ENCODE measurements around the gene SLC44A4.
"Not testable (repeated sequence)": the region's sequence is repeated elsewhere in the genome, so short reads cannot be mapped to it uniquely, and the experiment has no call there.

Gene SLC44A4

GRCh38 chr6:31826793-31827285 is 52.0 kb downstream of the SLC44A4 start:
- Histone ChIP-seq H3K4me3 (ENCODE audit: low read length) (peak overlapping the region; percentile 64), H3K36me3 (ENCODE audit: control insufficient read depth, insufficient read depth, low read length) (no peaks in the 10 kb centered on the region), H3K9me3 (ENCODE audit: control insufficient read depth, low read length) (no peaks in the 10 kb centered on the region), H3K27me3 (ENCODE audit: control insufficient read depth, insufficient read depth, low read length) (no peaks in the 10 kb centered on the region), H3K9ac (ENCODE audit: low read length) (peak overlapping the region; percentile 94), H3K4me1 (ENCODE audit: control insufficient read depth, insufficient read depth, low read length) (peaks cover 47% of the 10 kb centered on the region)

GRCh38 chr6:31825553-31825952 is 53.2 kb downstream of the SLC44A4 start:
- peaks cover 48% of the 10 kb centered on the region for H3K4me1 ChIP-seq (ENCODE audit: control insufficient read depth, insufficient read depth, low read length)
- H3K9me3 ChIP-seq (ENCODE audit: control insufficient read depth, low read length) = no peaks in the 10 kb centered on the region
- no peaks in the 10 kb centered on the region for H3K36me3 ChIP-seq (ENCODE audit: control insufficient read depth, insufficient read depth, low read length)
- peak overlapping the region; percentile 11 for H3K9ac ChIP-seq (ENCODE audit: low read length)
- H3K4me3 ChIP-seq (ENCODE audit: low read length) = no peak overlapping the region
- no peaks in the 10 kb centered on the region for H3K27me3 ChIP-seq (ENCODE audit: control insufficient read depth, insufficient read depth, low read length)

GRCh38 chr6:31823592-31824196 is 55.1 kb downstream of the SLC44A4 start:
- peaks cover 56% of the 10 kb centered on the region for H3K4me1 ChIP-seq (ENCODE audit: control insufficient read depth, insufficient read depth, low read length)
- not testable (repeated sequence) for H3K9me3 ChIP-seq (ENCODE audit: control insufficient read depth, low read length); H3K4me3 ChIP-seq (ENCODE audit: low read length); H3K36me3 ChIP-seq (ENCODE audit: control insufficient read depth, insufficient read depth, low read length); H3K27me3 ChIP-seq (ENCODE audit: control insufficient read depth, insufficient read depth, low read length)
- peak overlapping the region; percentile 91 for H3K9ac ChIP-seq (ENCODE audit: low read length)

GRCh38 chr6:31822036-31822821 is 56.6 kb downstream of the SLC44A4 start:
- Histone ChIP-seq H3K4me1 (ENCODE audit: control insufficient read depth, insufficient read depth, low read length) (peaks cover 65% of the 10 kb centered on the region), H3K27me3 (ENCODE audit: control insufficient read depth, insufficient read depth, low read length) (no peaks in the 10 kb centered on the region), H3K9me3 (ENCODE audit: control insufficient read depth, low read length) (no peaks in the 10 kb centered on the region), H3K36me3 (ENCODE audit: control insufficient read depth, insufficient read depth, low read length) (no peaks in the 10 kb centered on the region), H3K9ac (ENCODE audit: low read length) (peak overlapping the region; percentile 91), H3K4me3 (ENCODE audit: low read length) (peak overlapping the region; percentile 71)

- peaks cover 62% of the 10 kb centered on the region for H3K4me1 ChIP-seq (ENCODE audit: control insufficient read depth, insufficient read depth, low read length)
- no peaks in the 10 kb centered on the region for H3K27me3 ChIP-seq (ENCODE audit: control insufficient read depth, insufficient read depth, low read length)
- no peaks in the 10 kb centered on the region for H3K9me3 ChIP-seq (ENCODE audit: control insufficient read depth, low read length)
- peak overlapping the region; percentile 82 for H3K9ac ChIP-seq (ENCODE audit: low read length)
- no peaks in the 10 kb centered on the region for H3K36me3 ChIP-seq (ENCODE audit: control insufficient read depth, insufficient read depth, low read length)
- peak overlapping the region; percentile 76 for H3K4me3 ChIP-seq (ENCODE audit: low read length)
Observed at GRCh38 chr6:31821301-31822035, 57.3 kb downstream of the SLC44A4 start.

- H3K4me3 ChIP-seq (ENCODE audit: low read length); H3K9me3 ChIP-seq (ENCODE audit: control insufficient read depth, low read length); H3K27me3 ChIP-seq (ENCODE audit: control insufficient read depth, insufficient read depth, low read length); H3K36me3 ChIP-seq (ENCODE audit: control insufficient read depth, insufficient read depth, low read length); H3K9ac ChIP-seq (ENCODE audit: low read length): not testable (repeated sequence)
- H3K4me1 ChIP-seq (ENCODE audit: control insufficient read depth, insufficient read depth, low read length) = peaks cover 51% of the 10 kb centered on the region
Observed at GRCh38 chr6:31820399-31820798, 58.4 kb downstream of the SLC44A4 start.

- Histone ChIP-seq H3K4me3 (ENCODE audit: low read length) (no peak overlapping the region), H3K36me3 (ENCODE audit: control insufficient read depth, insufficient read depth, low read length) (no peaks in the 10 kb centered on the region), H3K27me3 (ENCODE audit: control insufficient read depth, insufficient read depth, low read length) (no peaks in the 10 kb centered on the region), H3K9ac (ENCODE audit: low read length) (no peak overlapping the region), H3K4me1 (ENCODE audit: control insufficient read depth, insufficient read depth, low read length) (peaks cover 47% of the 10 kb centered on the region), H3K9me3 (ENCODE audit: control insufficient read depth, low read length) (no peaks in the 10 kb centered on the region)
Observed at GRCh38 chr6:31819871-31820299, 58.9 kb downstream of the SLC44A4 start.

- not testable (repeated sequence) for H3K27me3 ChIP-seq (ENCODE audit: control insufficient read depth, insufficient read depth, low read length); H3K9me3 ChIP-seq (ENCODE audit: control insufficient read depth, low read length); H3K36me3 ChIP-seq (ENCODE audit: control insufficient read depth, insufficient read depth, low read length)
- Histone ChIP-seq H3K4me1 (ENCODE audit: control insufficient read depth, insufficient read depth, low read length) (peaks cover 48% of the 10 kb centered on the region), H3K4me3 (ENCODE audit: low read length) (peak overlapping the region; percentile 71), H3K9ac (ENCODE audit: low read length) (peak overlapping the region; percentile 52)
Observed at GRCh38 chr6:31817929-31818511, 60.8 kb downstream of the SLC44A4 start.

GRCh38 chr6:31817133-31817928 is 61.5 kb downstream of the SLC44A4 start:
- Histone ChIP-seq H3K4me1 (ENCODE audit: control insufficient read depth, insufficient read depth, low read length) (peaks cover 41% of the 10 kb centered on the region), H3K9ac (ENCODE audit: low read length) (peak overlapping the region; percentile 52), H3K4me3 (ENCODE audit: low read length) (peak overlapping the region; percentile 71)
- not testable (repeated sequence) for H3K36me3 ChIP-seq (ENCODE audit: control insufficient read depth, insufficient read depth, low read length); H3K9me3 ChIP-seq (ENCODE audit: control insufficient read depth, low read length); H3K27me3 ChIP-seq (ENCODE audit: control insufficient read depth, insufficient read depth, low read length)

GRCh38 chr6:31815025-31815838 is 63.6 kb downstream of the SLC44A4 start, which contains the start of the genes HSPA1A and HSPA1L:
TSS of gene HSPA1A (plus strand) at chr6:31815543. CDS start at chr6:31815757, 214 bp downstream.
TSS of gene HSPA1L (minus strand) at chr6:31815283. CDS start at chr6:31811972, 3,311 bp downstream.
- H3K36me3 ChIP-seq (ENCODE audit: control insufficient read depth, insufficient read depth, low read length) = no peaks in the 10 kb centered on the region
- H3K9me3 ChIP-seq (ENCODE audit: control insufficient read depth, low read length) = no peaks in the 10 kb centered on the region
- peak within 1 kb of the TSS; percentile 60 for H3K4me3 ChIP-seq (ENCODE audit: low read length)
- H3K9ac ChIP-seq (ENCODE audit: low read length) = peak within 1 kb of the TSS; percentile 81
- H3K27me3 ChIP-seq (ENCODE audit: control insufficient read depth, insufficient read depth, low read length) = no peaks in the 10 kb centered on the region
- H3K4me1 ChIP-seq (ENCODE audit: control insufficient read depth, insufficient read depth, low read length) = peaks cover 28% of the 10 kb centered on the region

Measured in mucosa of stomach (tissue), 1 donor.